ENCODE measurements around the gene TJP2.

The TJP2 gene

GRCh38 chr9:69147041-69147834 is 26.8 kb upstream of the TJP2 start:
- no peak for TF ChIP-seq CTCF (IDR thresholded peaks at IDR 0.05; ENCODE audit: insufficient read depth, missing control alignments)
- no peak for DNase-seq (ENCODE audit: insufficient read length, low spot score)
- FAIRE-seq: no peak

- FAIRE-seq (peak; percentile 48), DNase-seq (ENCODE audit: insufficient read length, low spot score) (no peak)
- TF ChIP-seq CTCF (IDR thresholded peaks at IDR 0.05; ENCODE audit: insufficient read depth, missing control alignments): no peak
Observed at GRCh38 chr9:69149321-69149807, 24.7 kb upstream of the TJP2 start.

- no peak for TF ChIP-seq CTCF (IDR thresholded peaks at IDR 0.05; ENCODE audit: insufficient read depth, missing control alignments)
- FAIRE-seq (no peak), DNase-seq (ENCODE audit: insufficient read length, low spot score) (no peak)
Observed at GRCh38 chr9:69151506-69151905, 22.6 kb upstream of the TJP2 start.

GRCh38 chr9:69153707-69154521 is 20.2 kb upstream of the TJP2 start:
- DNase-seq (ENCODE audit: insufficient read length, low spot score) (no peak), FAIRE-seq (no peak)
- no peak for TF ChIP-seq CTCF (IDR thresholded peaks at IDR 0.05; ENCODE audit: insufficient read depth, missing control alignments)

GRCh38 chr9:69155341-69156030 is 18.6 kb upstream of the TJP2 start:
- FAIRE-seq (no peak), DNase-seq (ENCODE audit: insufficient read length, low spot score) (no peak)
- no peak for TF ChIP-seq CTCF (IDR thresholded peaks at IDR 0.05; ENCODE audit: insufficient read depth, missing control alignments)

GRCh38 chr9:69157751-69158466 is 16.2 kb upstream of the TJP2 start:
- TF ChIP-seq CTCF (IDR thresholded peaks at IDR 0.05; ENCODE audit: insufficient read depth, missing control alignments): no peak
- DNase-seq (ENCODE audit: insufficient read length, low spot score) (no peak), FAIRE-seq (no peak)

Measured in D721Med (cell line).